HCT116 (cell line): ENCODE results near the gene SYNJ2.

Experiments
- CEBPB ChIP-seq: IDR thresholded peaks from 2 replicates; pipeline ENCODE4 v1.6.1; 2012; ENCODE audit warnings: low read depth
- CTCF ChIP-seq, 3 experiments: fragments of 200-600 bp in 1 of 3; sonication (generic) in 1 of 3; IDR thresholded peaks in 2 of 3; conservative IDR thresholded peaks in 1 of 3; 2 replicates each; pipeline ENCODE4 v1.5.1; 2012 to 2017; ENCODE audit warnings: low read depth in 2 of 3, low read length in 2 of 3, antibody characterized with exemption in 1 of 3, borderline replicate concordance in 1 of 3, control low read depth in 1 of 3, mild to moderate bottlenecking in 1 of 3, mixed read lengths in 1 of 3, mixed run types in 1 of 3, moderate library complexity in 1 of 3; ENCODE audit not compliant: insufficient read depth in 1 of 3
- EZH2 ChIP-seq: fragments of 200-600 bp; sonication (generic); IDR thresholded peaks from 2 replicates; pipeline ENCODE4 v1.6.1; 2017; ENCODE audit warnings: antibody characterized with exemption, mixed run types
- EZH2phosphoT487 ChIP-seq: fragments of 200-600 bp; IDR thresholded peaks from 2 replicates; pipeline ENCODE4 v1.6.1; 2018; ENCODE audit warnings: antibody characterized with exemption, borderline replicate concordance
- MAX ChIP-seq: IDR thresholded peaks from 2 replicates; pipeline ENCODE4 v1.6.1; 2012
- POLR2A ChIP-seq: IDR thresholded peaks from 2 replicates; pipeline ENCODE4 v1.7.0; 2011; ENCODE audit warnings: borderline replicate concordance; ENCODE audit not compliant: insufficient read depth, insufficient read length; ENCODE audit errors: extremely low read depth
- POLR2AphosphoS5 ChIP-seq: IDR thresholded peaks from 2 replicates; pipeline ENCODE4 v1.6.1; 2011; ENCODE audit warnings: mild to moderate bottlenecking, low read depth, low read length, moderate library complexity
- RAD21 ChIP-seq: IDR thresholded peaks from 2 replicates; pipeline ENCODE4 v1.6.1; 2012; ENCODE audit warnings: low read depth, mild to moderate bottlenecking
- REST ChIP-seq: IDR thresholded peaks from 2 replicates; pipeline ENCODE4 v1.6.1; 2012; ENCODE audit warnings: low read depth
- SIN3A ChIP-seq: IDR thresholded peaks from 2 replicates; pipeline ENCODE4 v1.6.1; 2012; ENCODE audit warnings: low read depth
- SRF ChIP-seq: IDR thresholded peaks from 2 replicates; pipeline ENCODE4 v1.6.1; 2012; ENCODE audit warnings: low read depth
- ZBTB33 ChIP-seq: IDR thresholded peaks from 2 replicates; pipeline ENCODE4 v1.6.1; 2011; ENCODE audit warnings: mild to moderate bottlenecking, low read length, moderate library complexity; ENCODE audit not compliant: insufficient replicate concordance; ENCODE audit errors: extremely low read depth

GRCh38 chr6:158009935-158010585 is 28.4 kb downstream of the SYNJ2 start:
- no peak for TF ChIP-seq POLR2A
- TF ChIP-seq POLR2AphosphoS5, result no peak
- no peak for TF ChIP-seq CTCF (IDR thresholded peaks at IDR 0.05 in 2 of 3, conservative IDR thresholded peaks at IDR 0.05 in 1 of 3; ENCODE audit: borderline replicate concordance in 1 of 3, insufficient read depth in 1 of 3, low read depth in 2 of 3, low read length in 2 of 3)
- TF ChIP-seq ZBTB33, result no peak
- no peak for TF ChIP-seq EZH2
- no peak for TF ChIP-seq SIN3A
- no peak for TF ChIP-seq EZH2phosphoT487
- no peak for TF ChIP-seq REST
- TF ChIP-seq RAD21, result no peak
- no peak for TF ChIP-seq SRF
- TF ChIP-seq CEBPB, result no peak
- no peak for TF ChIP-seq MAX
